CD4-positive, alpha-beta T cell treated with Interleukin-21 for 1 hour (primary cell): ENCODE results near the gene CAPZA2.
"Not testable (repeated sequence)": the region's sequence is repeated elsewhere in the genome, so short reads cannot be mapped to it uniquely, and the experiment has no call there.

ENCODE experiments used
- DNase-seq: peaks from one replicate; pipeline ENCODE4 v3.0.0-alpha.2; 2020

CAPZA2 gene

GRCh38 chr7:116955801-116956476 is 93.6 kb downstream of the CAPZA2 start:
- no peak for DNase-seq

- no peak for DNase-seq
Measured at GRCh38 chr7:116956477-116956804, 94.1 kb downstream of the CAPZA2 start.

DNA sequence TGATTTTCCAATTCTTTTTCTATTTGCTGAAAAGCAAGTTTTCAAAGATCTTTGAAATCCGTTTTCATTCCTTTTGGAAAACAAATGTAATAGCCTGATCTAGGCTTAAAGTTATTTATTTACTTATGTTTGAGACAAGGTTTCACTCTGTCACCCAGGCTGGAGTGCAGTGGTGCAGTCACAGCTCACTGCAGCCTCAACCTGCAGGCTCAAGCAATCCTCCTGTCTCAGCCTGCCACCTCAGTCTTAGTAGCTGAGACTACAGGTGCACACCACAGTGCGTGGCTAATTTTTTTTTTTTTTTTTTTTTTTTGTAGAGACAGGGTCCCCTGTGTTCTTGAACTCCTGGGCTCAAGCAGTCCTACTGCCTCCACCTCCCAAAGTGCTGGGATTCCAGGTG is 95.5 kb downstream of the CAPZA2 start:
- no peak for DNase-seq

DNA sequence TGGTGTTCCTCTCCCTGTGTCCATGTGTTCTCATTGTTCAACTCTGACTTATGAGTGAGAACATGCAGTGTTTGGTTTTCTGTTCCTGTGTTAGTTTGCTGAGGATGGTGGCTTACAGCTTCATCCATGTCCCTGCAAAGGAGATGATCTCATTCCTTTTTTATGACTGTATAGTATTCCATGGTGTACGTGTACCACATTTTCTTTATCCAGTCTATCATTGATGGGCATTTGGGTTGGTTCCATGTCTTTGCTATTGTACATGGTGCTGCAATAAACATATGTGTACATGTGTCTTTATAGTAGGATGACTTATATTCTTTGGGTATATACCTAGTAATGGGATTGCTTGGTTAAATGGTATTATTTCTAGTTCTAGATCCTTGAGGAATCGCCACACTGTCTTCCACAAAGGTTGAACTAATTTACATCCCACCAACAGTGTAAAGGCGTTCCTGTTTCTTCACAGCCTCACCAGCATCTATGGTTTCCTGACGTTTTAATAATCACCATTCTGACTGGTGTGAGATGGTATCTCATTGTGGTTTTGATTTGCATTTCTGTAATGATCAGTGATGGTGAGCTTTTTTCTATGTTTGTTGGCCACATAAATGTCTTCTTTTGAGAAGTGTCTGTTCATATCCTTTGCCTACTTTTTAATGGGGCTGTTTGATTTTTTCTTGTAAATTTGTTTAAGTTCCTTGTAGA is 99.7 kb downstream of the CAPZA2 start:
- DNase-seq, result peak; percentile 42

DNA sequence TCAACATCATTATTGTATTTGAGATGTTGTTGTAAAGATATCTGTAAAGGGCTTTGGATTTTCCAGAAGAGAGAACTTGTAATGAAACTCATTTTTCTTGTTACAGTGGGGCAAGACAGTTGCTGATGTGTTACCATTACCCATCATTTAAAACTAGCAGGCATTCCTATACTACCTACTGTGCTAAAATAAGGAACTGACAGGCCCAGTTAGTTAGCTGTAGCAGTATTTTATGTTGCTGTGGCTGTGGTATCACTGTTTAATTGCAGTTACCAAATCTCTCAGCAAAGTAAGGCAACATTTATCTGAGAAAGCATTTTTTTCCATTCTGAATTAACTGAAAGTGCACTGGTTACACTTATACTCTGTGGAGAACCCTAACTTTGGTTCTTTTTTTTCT is 100.8 kb downstream of the CAPZA2 start:
- DNase-seq, result no peak

GRCh38 chr7:116966601-116967000 is 104.2 kb downstream of the CAPZA2 start:
- no peak for DNase-seq

GRCh38 chr7:116967254-116967922 is 105.0 kb downstream of the CAPZA2 start:
- DNase-seq, result no peak

GRCh38 chr7:116967983-116968382 is 105.6 kb downstream of the CAPZA2 start:
- no peak for DNase-seq

DNA sequence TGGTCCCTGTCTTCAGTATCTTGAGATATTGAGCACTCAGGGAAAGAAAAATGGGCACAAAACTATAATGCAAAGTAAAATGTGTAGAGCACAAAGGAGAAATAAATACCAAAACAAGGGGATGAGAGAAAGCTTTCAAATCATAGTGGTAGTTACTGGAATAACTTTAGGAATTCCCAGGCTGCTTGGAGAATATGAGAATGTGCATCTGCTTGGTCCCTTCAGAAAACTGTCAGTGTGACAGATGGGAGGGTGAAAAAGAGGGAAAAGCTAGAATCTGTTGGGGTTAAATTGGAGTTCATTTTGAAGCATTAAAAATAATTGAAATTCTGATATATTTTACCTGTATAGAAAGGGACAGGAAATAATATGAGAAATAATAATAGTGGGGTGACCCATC is 106.2 kb downstream of the CAPZA2 start:
- no peak for DNase-seq

GRCh38 chr7:116969371-116969902 is 107.0 kb downstream of the CAPZA2 start:
- no peak for DNase-seq

DNA sequence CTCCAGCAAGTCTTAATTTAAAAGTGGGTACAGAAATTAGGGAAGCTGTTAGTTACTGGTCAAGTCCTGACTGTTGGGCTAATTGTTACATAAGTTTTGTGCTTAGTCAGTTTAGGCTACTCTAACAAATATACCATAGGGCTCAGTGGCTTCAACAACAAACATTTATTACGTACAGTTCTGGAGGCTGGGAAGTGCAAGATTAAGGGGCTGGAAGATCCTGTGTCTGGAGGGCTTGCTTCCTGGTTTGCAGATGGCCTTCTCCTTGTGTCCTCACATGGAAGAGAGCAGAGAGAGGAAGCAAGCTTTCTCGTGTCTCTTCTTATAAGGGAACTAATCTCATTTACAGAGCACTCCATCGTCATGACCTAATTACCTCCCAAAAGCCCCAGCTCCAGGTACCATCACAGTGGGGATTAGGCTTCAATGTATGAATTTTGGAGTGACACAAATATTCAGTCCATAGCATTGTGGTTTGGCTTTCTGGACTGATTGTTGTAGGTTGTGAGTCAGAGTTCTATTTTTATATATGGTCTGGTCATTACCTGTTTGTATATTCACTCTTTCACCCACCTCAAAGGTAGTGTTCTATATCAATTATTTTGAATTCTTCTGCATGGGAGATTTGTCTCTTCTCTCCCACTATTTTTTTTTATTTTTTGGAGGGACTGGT is 108.0 kb downstream of the CAPZA2 start:
- no peak for DNase-seq

GRCh38 chr7:116971153-116971552 is 108.8 kb downstream of the CAPZA2 start:
- DNase-seq, result not testable (repeated sequence)
